Spleen (tissue), 7 donors: ENCODE measurements around the gene DDRGK1.

Experiments used
- POLR2A ChIP-seq, 3 donors: fragments of 450-650 bp; IDR thresholded peaks; one replicate each; pipeline ENCODE4 v1.5.1; 2017; ENCODE audit warnings: antibody characterized with exemption in 3 of 3, mild to moderate bottlenecking in 1 of 3
- POLR2AphosphoS5 ChIP-seq, 3 donors: sonication (generic); formaldehyde crosslinking; IDR thresholded peaks; one replicate each; pipeline ENCODE4 v1.5.1; 2017; ENCODE audit warnings: antibody characterized with exemption in 3 of 3
- TF ChIP-seq, protein P1 (sequence below), 11 experiments: fragments of 200-600 bp in 7 of 11; fragments of 450-650 bp in 4 of 11; sonication (generic) in 4 of 11; IDR thresholded peaks in 8 of 11; conservative IDR thresholded peaks in 3 of 11; 1 replicate in 7 of 11; 2 replicates in 4 of 11; pipeline versions ENCODE4 v1.4.0 to v1.8.0; 2016 to 2021; ENCODE audit warnings: antibody characterized with exemption in 11 of 11, inconsistent platforms in 4 of 11, mild to moderate bottlenecking in 1 of 11
- donor health status: DM: no; HTN: no; CAD: no; lungs with moderate emphysema.
- donor health status: DM: no; HTN: no; CAD: no.
- donor health status: DM: no; HTN: no; CAD: no.

DNA sequence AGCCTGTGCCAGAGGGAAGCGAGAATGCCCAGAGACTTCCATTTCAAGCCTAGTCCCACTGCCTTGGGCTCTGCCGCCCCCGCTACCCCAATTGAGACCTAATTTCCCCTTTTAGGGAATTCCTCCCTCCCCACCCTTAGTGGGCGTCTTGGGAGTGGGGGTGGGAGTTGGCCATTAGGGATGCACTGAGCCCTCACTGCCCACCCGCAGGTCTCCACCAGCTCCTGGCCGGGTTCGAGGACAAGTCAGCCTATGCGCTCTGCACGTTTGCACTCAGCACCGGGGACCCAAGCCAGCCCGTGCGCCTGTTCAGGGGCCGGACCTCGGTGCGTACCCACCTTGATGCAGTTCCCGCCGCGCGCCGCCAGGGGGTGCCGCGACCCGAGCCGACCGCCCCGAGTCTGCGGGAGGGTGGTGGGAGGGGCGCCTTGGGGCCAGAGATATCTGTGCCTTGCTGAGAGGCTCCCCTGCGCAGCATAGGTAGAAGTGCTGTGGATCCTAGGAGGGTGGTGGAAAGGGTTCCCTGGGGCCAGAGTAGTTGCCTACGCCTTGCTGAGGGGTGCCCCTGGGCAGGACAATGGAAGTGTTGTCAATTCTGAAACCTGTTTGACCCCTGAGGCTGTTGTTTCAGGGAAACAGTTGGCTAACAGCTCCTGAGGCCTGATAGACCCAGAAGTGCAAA is 14.0 kb upstream of the DDRGK1 start:
- TF ChIP-seq, protein P1, sequence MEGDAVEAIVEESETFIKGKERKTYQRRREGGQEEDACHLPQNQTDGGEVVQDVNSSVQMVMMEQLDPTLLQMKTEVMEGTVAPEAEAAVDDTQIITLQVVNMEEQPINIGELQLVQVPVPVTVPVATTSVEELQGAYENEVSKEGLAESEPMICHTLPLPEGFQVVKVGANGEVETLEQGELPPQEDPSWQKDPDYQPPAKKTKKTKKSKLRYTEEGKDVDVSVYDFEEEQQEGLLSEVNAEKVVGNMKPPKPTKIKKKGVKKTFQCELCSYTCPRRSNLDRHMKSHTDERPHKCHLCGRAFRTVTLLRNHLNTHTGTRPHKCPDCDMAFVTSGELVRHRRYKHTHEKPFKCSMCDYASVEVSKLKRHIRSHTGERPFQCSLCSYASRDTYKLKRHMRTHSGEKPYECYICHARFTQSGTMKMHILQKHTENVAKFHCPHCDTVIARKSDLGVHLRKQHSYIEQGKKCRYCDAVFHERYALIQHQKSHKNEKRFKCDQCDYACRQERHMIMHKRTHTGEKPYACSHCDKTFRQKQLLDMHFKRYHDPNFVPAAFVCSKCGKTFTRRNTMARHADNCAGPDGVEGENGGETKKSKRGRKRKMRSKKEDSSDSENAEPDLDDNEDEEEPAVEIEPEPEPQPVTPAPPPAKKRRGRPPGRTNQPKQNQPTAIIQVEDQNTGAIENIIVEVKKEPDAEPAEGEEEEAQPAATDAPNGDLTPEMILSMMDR (IDR thresholded peaks at IDR 0.05 in 8 of 11, conservative IDR thresholded peaks at IDR 0.05 in 3 of 11), result peak; percentile 68 to 98 (median 90)
- TF ChIP-seq POLR2A (IDR thresholded peaks at IDR 0.05) (no peak), POLR2AphosphoS5 (IDR thresholded peaks at IDR 0.05) (peak; percentile 52 to 79 (median 63))
